GM12878 (cell line): ENCODE measurements around the gene RPL26. TPM values are rescaled to one million over a fixed set of nuclear protein-coding genes. Genes with fewer than 3 reads are reported as not detected.
"Not testable (repeated sequence)": the region's sequence is repeated elsewhere in the genome, so short reads cannot be mapped to it uniquely, and the experiment has no call there.

Source experiments
- ATAC-seq: fragments of 200-7000 bp; cut with Tn5 transposase; 3 replicates; pipeline ENCODE4 v1.9.1; 2020; ENCODE audit warnings: mild to moderate bottlenecking, moderate library complexity
- BruUV-seq: library from RNA; stranded (reverse); fragments of 400-500 nt; replicated peaks from 2 replicates; lab custom pipeline; 2021; lab: Mats Ljungman, UMichigan
- CTCF ChIA-PET: fragments of 300-600 bp; sonication (Branson Sonifier 250); formaldehyde crosslinking; extraction: SDS; loops from one replicate; lab custom pipeline; 2021; ENCODE audit warnings: inconsistent platforms; lab: Yijun Ruan, JAX
- POLR2A ChIA-PET: fragments of 350-600 bp; formaldehyde crosslinking; extraction: SDS; loops from one replicate; lab custom pipeline; 2021; ENCODE audit warnings: inconsistent platforms; lab: Charles Lee
- RAD21 ChIA-PET: fragments of 300-600 bp; sonication (Branson Sonifier 250); formaldehyde crosslinking; loops from one replicate; lab custom pipeline; 2023; ENCODE audit warnings: antibody characterized with exemption; ENCODE audit not compliant: unreplicated experiment; lab: Charles Lee
- SMC1A ChIA-PET: fragments of 300-600 bp; sonication (Branson Sonifier 250); formaldehyde crosslinking; loops from one replicate; lab custom pipeline; 2023; ENCODE audit not compliant: unreplicated experiment, uncharacterized antibody; lab: Charles Lee
- DNase-seq: peaks from one replicate; pipeline ENCODE4 v3.0.0-alpha.2; 2011; ENCODE audit warnings: low read depth, low spot score
- FAIRE-seq: peaks from 3 replicates; lab custom pipeline; 2011; peaks lifted over from hg19 to GRCh38; lab: Jason Lieb, UNC
- H2AFZ ChIP-seq: 2 replicates; pipeline ENCODE4 v1.6.0; 2011; ENCODE audit warnings: low read depth, low read length, control low read depth; ENCODE audit not compliant: control insufficient read depth
- H3K27ac ChIP-seq: 2 replicates; pipeline ENCODE4 v1.5.1; 2011; ENCODE audit warnings: control low read depth; ENCODE audit not compliant: control insufficient read depth, insufficient read depth
- H3K27me3 ChIP-seq, 2 experiments: replicated peaks in 1 of 2; 2 replicates each; pipeline versions ENCODE4 v1.6.0 to v1.6.1; 2011; ENCODE audit warnings: low read length in 1 of 2; ENCODE audit not compliant: control insufficient read depth in 2 of 2, insufficient read depth in 2 of 2
- H3K36me3 ChIP-seq, 2 experiments: 2 replicates each; pipeline ENCODE4 v1.5.1; 2011; ENCODE audit warnings: low read length in 1 of 2; ENCODE audit not compliant: control insufficient read depth in 2 of 2, insufficient read depth in 2 of 2
- H3K4me1 ChIP-seq: 2 replicates; pipeline ENCODE4 v1.6.1; 2011; ENCODE audit warnings: mild to moderate bottlenecking, low read length, moderate library complexity, mixed read lengths; ENCODE audit not compliant: control insufficient read depth, insufficient read depth
- H3K4me2 ChIP-seq: 2 replicates; pipeline ENCODE4 v1.6.0; 2011; ENCODE audit warnings: control low read depth; ENCODE audit not compliant: control insufficient read depth, insufficient read depth
- H3K4me3 ChIP-seq: fragments of 200-600 bp; sonication (generic); 2 replicates; pipeline ENCODE4 v1.5.1; 2016
- H3K79me2 ChIP-seq: 2 replicates; pipeline ENCODE4 v1.6.0; 2011; ENCODE audit warnings: low read length; ENCODE audit not compliant: control insufficient read depth, insufficient read depth
- H3K9ac ChIP-seq: 2 replicates; pipeline ENCODE4 v1.8.0; 2011; ENCODE audit warnings: low read length, control low read depth, mixed read lengths; ENCODE audit not compliant: control insufficient read depth, insufficient read depth
- H3K9me3 ChIP-seq: replicated peaks from 3 replicates; pipeline ENCODE4 v1.5.1; 2011; ENCODE audit warnings: mild to moderate bottlenecking, low read length; ENCODE audit not compliant: control insufficient read depth, insufficient read depth
- H4K20me1 ChIP-seq: 2 replicates; pipeline ENCODE4 v1.6.0; 2011; ENCODE audit not compliant: control insufficient read depth, insufficient read depth
- EED ChIP-seq: sonication (generic); IDR thresholded peaks from 2 replicates; pipeline ENCODE4 v1.6.1; 2016; ENCODE audit warnings: antibody characterized with exemption, low read depth
- IKZF2 ChIP-seq, 2 experiments: fragments of 450-650 bp; IDR thresholded peaks; 2 replicates each; pipeline ENCODE4 v1.6.1; 2017; ENCODE audit warnings: mild to moderate bottlenecking in 2 of 2, moderate library complexity in 2 of 2
- KLF5 ChIP-seq: fragments of 450-650 bp; IDR thresholded peaks from 2 replicates; pipeline ENCODE4 v1.6.1; 2014; ENCODE audit warnings: mild to moderate bottlenecking; ENCODE audit not compliant: partially characterized antibody
- MAX ChIP-seq: IDR thresholded peaks from 2 replicates; pipeline ENCODE4 v1.6.1; 2012; ENCODE audit warnings: low read depth, low read length, improper control_type of control experiment
- MYB ChIP-seq: fragments of 150-350 bp; IDR thresholded peaks from 2 replicates; pipeline ENCODE4 v1.6.1; 2014; ENCODE audit warnings: mild to moderate bottlenecking, low read depth, low read length, borderline replicate concordance
- PAX5 ChIP-seq: IDR thresholded peaks from 2 replicates; pipeline ENCODE4 v1.6.1; 2011; ENCODE audit warnings: low read depth, low read length, borderline replicate concordance
- POLR2A ChIP-seq: IDR thresholded peaks from 2 replicates; pipeline ENCODE4 v1.6.1; 2011; ENCODE audit warnings: low read depth, mild to moderate bottlenecking, low read length
- SIN3A ChIP-seq: IDR thresholded peaks from 2 replicates; pipeline ENCODE4 v1.6.1; 2012; ENCODE audit warnings: low read depth, low read length, improper control_type of control experiment
- SP1 ChIP-seq: IDR thresholded peaks from one replicate; pipeline ENCODE4 v1.6.1; 2011; ENCODE audit warnings: low read depth, low read length
- TARDBP ChIP-seq: IDR thresholded peaks from 2 replicates; pipeline ENCODE4 v1.6.1; 2016; ENCODE audit warnings: borderline replicate concordance
- YBX1 ChIP-seq: fragments of 450-650 bp; IDR thresholded peaks from 2 replicates; pipeline ENCODE4 v1.6.1; 2016; ENCODE audit warnings: antibody characterized with exemption
- ZBTB11 ChIP-seq: fragments of 450-650 bp; formaldehyde crosslinking; IDR thresholded peaks from 2 replicates; pipeline ENCODE4 v1.5.0; 2022; ENCODE audit warnings: mild to moderate bottlenecking, missing genetic modification characterization
- WGBS: methylation state at CpG from one replicate; pipeline ENCODE4 v1.1.6; 2016; ENCODE audit warnings: low lambda C conversion rate; ENCODE audit not compliant: insufficient replicate concordance, insufficient coverage; ENCODE audit errors: missing lambda C conversion rate; 5-methylcytosine and 5-hydroxymethylcytosine counted together
- in situ Hi-C: fragments of 300-500 bp; cut with MboI; formaldehyde crosslinking; loops from 9 replicates; pipeline ENCODE4 v1.14.3; 2018; ENCODE audit warnings: mixed read lengths
- intact Hi-C: fragments of 100-400 bp; cut with micrococcal nuclease; formaldehyde crosslinking; loops from one replicate; pipeline ENCODE4 v1.14.2; 2022; ENCODE audit not compliant: unreplicated experiment
- polyA plus RNA-seq, 11 experiments: library from polyadenylated mRNA; depleted of rRNA in 4 of 11; unstranded in 6 of 11; stranded (reverse) in 5 of 11; fragments of >200 nt; fragmentation: Nextera tagmentation in 4 of 11; fragmentation: Illumina TruSeq in 1 of 11; extraction: Ambion mirVana in 4 of 11; extraction: Trizol in 1 of 11; gene quantifications; 1 replicate in 1 of 11; 2 replicates in 10 of 11; pipeline versions ENCODE4 v1.2.1 to v1.2.3, GENCODE V29; 2011 to 2016; ENCODE audit warnings: inconsistent platforms in 2 of 11, missing spikeins in 2 of 11, low read depth in 1 of 11
- total RNA-seq, 4 experiments: library from RNA; depleted of rRNA in 3 of 4; stranded (reverse); fragments of >200 nt in 3 of 4; fragmentation: Illumina TruSeq in 1 of 4; extraction: Trizol in 1 of 4; gene quantifications; 2 replicates each; pipeline versions ENCODE4 v1.2.1 to v1.2.3, GENCODE V29; 2013 to 2021
- TF ChIP-seq, protein P1 (sequence below): fragments of 450-650 bp; IDR thresholded peaks from 2 replicates; pipeline ENCODE4 v1.6.1; 2017; ENCODE audit warnings: borderline replicate concordance

The RPL26 gene
- total and polyA plus RNA-seq, 10 of the 15 experiments (the other 5 are each of a cell fraction or from before 2014, with no cell fraction given) = 1,451 to 9,244 (median 4,326) TPM

DNA sequence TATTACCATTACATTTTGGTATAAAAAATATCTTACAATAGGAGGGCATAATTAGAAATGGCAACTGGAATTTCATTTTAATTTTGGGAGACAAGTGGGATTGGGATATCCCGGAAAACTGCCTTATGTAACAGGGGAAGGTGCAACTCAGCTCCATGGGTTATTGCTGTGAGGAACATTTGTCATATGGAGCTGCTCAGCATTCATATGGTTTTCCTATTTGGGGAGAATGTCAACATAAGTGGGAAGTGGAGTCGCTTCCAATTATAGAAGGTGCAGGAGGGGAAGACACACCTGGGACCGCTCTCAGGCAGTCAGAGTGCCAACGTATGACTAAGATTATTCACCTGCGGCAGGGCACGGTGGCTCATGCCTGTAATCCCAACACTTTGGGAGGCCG, 32.7 kb downstream of the RPL26 start:
- no peak overlapping the region for H2AFZ ChIP-seq
- H3K4me2 ChIP-seq = no peak overlapping the region
- TF ChIP-seq SIN3A (no peak), MAX (no peak), SP1 (no peak), MYB (no peak), PAX5 (no peak), YBX1 (no peak), POLR2A (no peak), EED (no peak), ZBTB11 (CRISPR knock-in tag) (no peak), KLF5 (no peak), IKZF2 (IDR thresholded peaks at IDR 0.05) (no peak), TARDBP (no peak)
- TF ChIP-seq, protein P1, sequence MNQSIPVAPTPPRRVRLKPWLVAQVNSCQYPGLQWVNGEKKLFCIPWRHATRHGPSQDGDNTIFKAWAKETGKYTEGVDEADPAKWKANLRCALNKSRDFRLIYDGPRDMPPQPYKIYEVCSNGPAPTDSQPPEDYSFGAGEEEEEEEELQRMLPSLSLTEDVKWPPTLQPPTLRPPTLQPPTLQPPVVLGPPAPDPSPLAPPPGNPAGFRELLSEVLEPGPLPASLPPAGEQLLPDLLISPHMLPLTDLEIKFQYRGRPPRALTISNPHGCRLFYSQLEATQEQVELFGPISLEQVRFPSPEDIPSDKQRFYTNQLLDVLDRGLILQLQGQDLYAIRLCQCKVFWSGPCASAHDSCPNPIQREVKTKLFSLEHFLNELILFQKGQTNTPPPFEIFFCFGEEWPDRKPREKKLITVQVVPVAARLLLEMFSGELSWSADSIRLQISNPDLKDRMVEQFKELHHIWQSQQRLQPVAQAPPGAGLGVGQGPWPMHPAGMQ = no peak
- DNase-seq (no peak), ATAC-seq (no peak), FAIRE-seq (no peak)
- intact Hi-C loops = no loop called here
- POLR2A ChIA-PET = no interaction called here
- CTCF ChIA-PET = no interaction called here
- RAD21 ChIA-PET = no interaction called here
- no peak overlapping the region for H3K4me3 ChIP-seq
- 0 out of 4 replicates have a peak, but pooled peaks cover 0 to 2% of the 10 kb centered on the region in 2 experiments for H3K27me3 ChIP-seq
- H3K36me3 ChIP-seq = no peaks in the 10 kb centered on the region
- no peak overlapping the region for H3K9ac ChIP-seq
- no TSS peak for BruUV-seq
- no peaks in the 10 kb centered on the region for H3K9me3 ChIP-seq
- H4K20me1 ChIP-seq = no peaks in the 10 kb centered on the region
- H3K79me2 ChIP-seq = no peaks in the 10 kb centered on the region
- SMC1A ChIA-PET = no interaction called here
- 54% methylated on average over 7 of the region's 7 CpGs for WGBS
- no peak overlapping the region for H3K27ac ChIP-seq
- in situ Hi-C loops = no loop called here
- H3K4me1 ChIP-seq = no peaks in the 10 kb centered on the region

DNA sequence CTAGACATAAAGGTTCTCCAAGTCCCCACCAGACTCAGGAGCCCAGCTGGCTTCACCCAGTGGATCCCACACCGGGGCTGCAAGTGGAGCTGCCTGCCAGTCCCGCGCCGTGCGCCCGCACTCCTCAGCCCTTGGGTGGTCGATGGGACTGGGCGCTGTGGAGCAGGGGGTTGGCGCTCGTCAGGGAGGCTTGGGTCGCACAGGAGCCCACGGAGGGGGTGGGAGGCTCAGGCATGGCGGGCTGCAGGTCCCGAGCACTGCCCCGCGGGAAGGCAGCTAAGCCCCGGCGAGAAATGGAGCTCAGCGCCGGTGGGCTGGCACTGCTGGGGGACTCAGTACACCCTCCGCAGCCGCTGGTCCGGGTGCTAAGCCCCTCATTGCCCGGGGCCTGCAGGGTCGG, 36.0 kb downstream of the RPL26 start:
- H4K20me1 ChIP-seq, POLR2A ChIA-PET, ATAC-seq, SMC1A ChIA-PET, BruUV-seq, H3K9me3 ChIP-seq, FAIRE-seq, H3K4me1 ChIP-seq, H3K27ac ChIP-seq, RAD21 ChIA-PET, H3K27me3 ChIP-seq, H3K4me2 ChIP-seq, H3K79me2 ChIP-seq, H3K36me3 ChIP-seq, DNase-seq, H3K9ac ChIP-seq, in situ Hi-C loops, H2AFZ ChIP-seq, CTCF ChIA-PET, intact Hi-C loops, H3K4me3 ChIP-seq: not testable (repeated sequence)
- WGBS = 69% methylated on average over 23 of the region's 25 CpGs
